Skeletal muscle tissue (tissue), 4 donors: ENCODE results near the gene ASCL5. TPM values are rescaled to one million over a fixed set of nuclear protein-coding genes. Genes with fewer than 3 reads are reported as not detected.
A peak's percentile ranks its signal among the peaks of the same experiment; 100 is the strongest.

ENCODE experiments used
- H3K27ac ChIP-seq: one replicate; pipeline ENCODE4 v1.7.0; 2013; ENCODE audit warnings: mild to moderate bottlenecking, low read depth, low read length, inconsistent platforms
- H3K27me3 ChIP-seq, 3 donors: one replicate each; pipeline ENCODE4 v1.7.0; 2013; ENCODE audit warnings: low read length in 3 of 3; ENCODE audit not compliant: control insufficient read depth in 3 of 3, insufficient read depth in 3 of 3
- H3K36me3 ChIP-seq, 3 donors: one replicate each; pipeline ENCODE4 v1.7.0; 2013; ENCODE audit warnings: low read length in 3 of 3; ENCODE audit not compliant: control insufficient read depth in 3 of 3, insufficient read depth in 3 of 3
- H3K4me1 ChIP-seq, 3 donors: one replicate each; pipeline ENCODE4 v1.7.0; 2013; ENCODE audit warnings: low read length in 3 of 3, mild to moderate bottlenecking in 3 of 3; ENCODE audit not compliant: control insufficient read depth in 3 of 3, insufficient read depth in 3 of 3
- H3K4me3 ChIP-seq, 3 donors: one replicate each; pipeline ENCODE4 v1.7.0; 2013; ENCODE audit warnings: low read length in 3 of 3
- H3K9ac ChIP-seq, 3 donors: one replicate each; pipeline ENCODE4 v1.7.0; 2013; ENCODE audit warnings: low read length in 3 of 3, mild to moderate bottlenecking in 3 of 3, moderate library complexity in 2 of 3, low read depth in 1 of 3
- H3K9me3 ChIP-seq, 3 donors: one replicate each; pipeline ENCODE4 v1.7.0; 2013; ENCODE audit warnings: low read length in 3 of 3; ENCODE audit not compliant: control insufficient read depth in 3 of 3
- total RNA-seq: library from RNA; depleted of rRNA; stranded (reverse); fragments of >200 nt; gene quantifications from one replicate; pipeline ENCODE4 v1.2.3, GENCODE V29; 2014
- donor health status: Osteomylitis.

Gene ASCL5
- total RNA-seq, 1 donor from 2014 or later: not detected

- H3K9ac ChIP-seq: no peak overlapping the region
- H3K9me3 ChIP-seq: no peaks in the 10 kb centered on the region
- H3K27me3 ChIP-seq: no peaks in the 10 kb centered on the region
- no peak overlapping the region for H3K27ac ChIP-seq
- H3K4me1 ChIP-seq: peaks cover 2 to 14% (median 9%) of the 10 kb centered on the region in 3 donors
- peaks cover 79 to 87% (median 83%) of the 10 kb centered on the region in 3 donors for H3K36me3 ChIP-seq
- no peak overlapping the region for H3K4me3 ChIP-seq
These were observed 17.0 kb upstream of the ASCL5 start for GRCh38 chr1:201143726-201144635.

GRCh38 chr1:201142849-201143725 lies 16.1 kb upstream of the ASCL5 start:
- no peaks in the 10 kb centered on the region for H3K9me3 ChIP-seq
- no peaks in the 10 kb centered on the region for H3K27me3 ChIP-seq
- H3K9ac ChIP-seq: no peak overlapping the region
- H3K36me3 ChIP-seq: peaks cover 76 to 83% (median 78%) of the 10 kb centered on the region in 3 donors
- H3K4me3 ChIP-seq: no peak overlapping the region
- no peak overlapping the region for H3K27ac ChIP-seq
- H3K4me1 ChIP-seq: peaks cover 8 to 19% (median 10%) of the 10 kb centered on the region in 3 donors

- Histone ChIP-seq H3K9me3 (no peaks in the 10 kb centered on the region), H3K4me1 (peaks cover 16 to 26% (median 18%) of the 10 kb centered on the region in 3 donors), H3K27ac (no peak overlapping the region), H3K4me3 (no peak overlapping the region), H3K9ac (peak overlapping the region in 1 of 3 donors; percentile 16), H3K27me3 (no peaks in the 10 kb centered on the region), H3K36me3 (peaks cover 76 to 77% (median 77%) of the 10 kb centered on the region in 3 donors)
These were observed 15.2 kb upstream of the ASCL5 start for GRCh38 chr1:201142011-201142848.

GRCh38 chr1:201141418-201141817 lies 14.4 kb upstream of the ASCL5 start:
- H3K27ac ChIP-seq: no peak overlapping the region
- H3K9ac ChIP-seq: peak overlapping the region in 1 of 3 donors; percentile 11
- H3K4me1 ChIP-seq: peaks cover 22 to 34% (median 24%) of the 10 kb centered on the region in 3 donors
- H3K27me3 ChIP-seq: no peaks in the 10 kb centered on the region
- no peaks in the 10 kb centered on the region for H3K9me3 ChIP-seq
- no peak overlapping the region for H3K4me3 ChIP-seq
- peaks cover 70 to 72% (median 71%) of the 10 kb centered on the region in 3 donors for H3K36me3 ChIP-seq

- Histone ChIP-seq H3K27ac (no peak overlapping the region), H3K36me3 (peaks cover 70 to 71% (median 71%) of the 10 kb centered on the region in 3 donors), H3K9me3 (no peaks in the 10 kb centered on the region), H3K27me3 (no peaks in the 10 kb centered on the region), H3K9ac (no peak overlapping the region), H3K4me1 (peaks cover 22 to 40% (median 27%) of the 10 kb centered on the region in 3 donors), H3K4me3 (no peak overlapping the region)
These were observed 13.9 kb upstream of the ASCL5 start for GRCh38 chr1:201140941-201141260.

GRCh38 chr1:201140235-201140940 lies 13.4 kb upstream of the ASCL5 start:
- Histone ChIP-seq H3K27ac (no peak overlapping the region), H3K9ac (no peak overlapping the region), H3K4me3 (no peak overlapping the region), H3K9me3 (no peaks in the 10 kb centered on the region), H3K36me3 (peaks cover 71% of the 10 kb centered on the region in 3 donors), H3K27me3 (no peaks in the 10 kb centered on the region), H3K4me1 (peaks cover 22 to 40% (median 27%) of the 10 kb centered on the region in 3 donors)

GRCh38 chr1:201139756-201140155 lies 12.8 kb upstream of the ASCL5 start:
- Histone ChIP-seq H3K27me3 (no peaks in the 10 kb centered on the region), H3K36me3 (peaks cover 70 to 71% (median 71%) of the 10 kb centered on the region in 3 donors), H3K4me3 (no peak overlapping the region), H3K9me3 (no peaks in the 10 kb centered on the region), H3K27ac (no peak overlapping the region), H3K4me1 (peaks cover 22 to 40% (median 27%) of the 10 kb centered on the region in 3 donors), H3K9ac (no peak overlapping the region)

GRCh38 chr1:201139306-201139705 lies 12.3 kb upstream of the ASCL5 start:
- no peak overlapping the region for H3K4me3 ChIP-seq
- peaks cover 22 to 40% (median 27%) of the 10 kb centered on the region in 3 donors for H3K4me1 ChIP-seq
- no peaks in the 10 kb centered on the region for H3K27me3 ChIP-seq
- peaks cover 69 to 72% (median 69%) of the 10 kb centered on the region in 3 donors for H3K36me3 ChIP-seq
- peak overlapping the region in 1 of 3 donors; percentile 16 for H3K9ac ChIP-seq
- H3K9me3 ChIP-seq: no peaks in the 10 kb centered on the region
- no peak overlapping the region for H3K27ac ChIP-seq
